ENCODE measurements around the gene RGS10.

Gene RGS10

DNA sequence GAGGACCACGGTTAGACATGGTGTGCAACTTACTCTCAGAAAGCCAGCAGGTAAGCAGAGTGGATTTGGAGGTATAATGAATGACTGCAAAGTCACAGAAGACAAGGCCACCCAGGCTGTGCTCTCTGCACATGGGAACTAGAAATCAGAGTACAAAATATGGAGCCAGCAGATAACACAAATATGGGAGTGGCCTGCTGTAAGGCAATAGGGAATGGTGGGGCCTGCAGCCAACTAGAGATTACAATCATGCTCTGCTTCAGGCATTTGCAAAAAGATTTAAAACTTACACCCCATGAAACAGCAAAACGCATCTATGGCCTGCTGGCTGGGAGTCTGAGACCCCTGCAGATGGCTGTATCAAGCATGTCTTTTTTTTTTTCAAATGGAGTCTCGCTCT, 47.0 kb downstream of the RGS10 start:
- no peak for DNase-seq

- no peak for DNase-seq
Measured at GRCh38 chr10:119495021-119495505, 47.5 kb downstream of the RGS10 start.

- peak; percentile 16 for DNase-seq
Measured at GRCh38 chr10:119494236-119495020, 48.1 kb downstream of the RGS10 start.

GRCh38 chr10:119493155-119493554, 49.4 kb downstream of the RGS10 start:
- no peak for DNase-seq

GRCh38 chr10:119491966-119492757, 50.4 kb downstream of the RGS10 start:
- no peak for DNase-seq

DNA sequence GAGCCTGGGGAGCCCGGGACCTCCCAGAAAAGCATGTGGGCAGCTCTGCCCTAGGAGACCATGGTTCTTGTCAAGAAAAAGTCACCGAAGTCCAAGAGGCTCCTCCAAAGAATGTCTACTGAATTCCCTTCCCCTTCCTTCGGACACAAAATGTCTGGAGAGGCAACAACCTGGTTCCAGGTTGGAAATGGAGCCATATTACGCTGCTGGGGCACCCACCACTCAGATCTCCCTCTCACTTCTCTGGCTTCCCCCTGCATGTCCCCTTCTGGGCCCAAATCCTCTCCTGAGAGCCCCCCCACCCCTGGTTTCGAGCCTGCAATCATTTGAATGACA, 52.6 kb downstream of the RGS10 start:
- DNase-seq = no peak

DNA sequence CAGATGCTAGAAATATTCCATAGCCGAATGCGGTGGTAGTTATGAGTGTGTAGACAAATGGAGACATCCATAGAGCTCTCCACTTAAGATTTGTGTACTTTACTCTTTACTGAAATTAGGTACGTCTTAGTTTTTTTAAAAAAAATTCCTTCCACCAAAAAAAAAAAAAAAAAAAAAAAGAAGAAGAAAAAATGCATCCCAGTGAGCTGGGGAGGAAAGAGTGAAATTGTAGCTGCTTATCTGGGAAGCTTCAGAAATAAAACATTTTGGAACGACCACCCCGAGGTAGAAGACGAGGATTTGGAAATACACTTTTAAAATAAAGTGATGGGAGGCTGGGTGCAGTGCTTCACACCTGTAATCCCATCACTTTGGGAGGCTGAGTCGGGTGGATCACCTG, 53.8 kb downstream of the RGS10 start:
- no peak for DNase-seq

- no peak for DNase-seq
Measured at GRCh38 chr10:119483839-119484238, 58.7 kb downstream of the RGS10 start.

GRCh38 chr10:119483001-119483400, 59.5 kb downstream of the RGS10 start:
- DNase-seq = no peak

GRCh38 chr10:119481781-119482426, 60.6 kb downstream of the RGS10 start:
- DNase-seq = no peak

- peak; percentile 37 for DNase-seq
Measured at GRCh38 chr10:119480667-119481066, 61.9 kb downstream of the RGS10 start.

- DNase-seq = peak; percentile 60
Measured at GRCh38 chr10:119479532-119479931, 63.0 kb downstream of the RGS10 start.

DNA sequence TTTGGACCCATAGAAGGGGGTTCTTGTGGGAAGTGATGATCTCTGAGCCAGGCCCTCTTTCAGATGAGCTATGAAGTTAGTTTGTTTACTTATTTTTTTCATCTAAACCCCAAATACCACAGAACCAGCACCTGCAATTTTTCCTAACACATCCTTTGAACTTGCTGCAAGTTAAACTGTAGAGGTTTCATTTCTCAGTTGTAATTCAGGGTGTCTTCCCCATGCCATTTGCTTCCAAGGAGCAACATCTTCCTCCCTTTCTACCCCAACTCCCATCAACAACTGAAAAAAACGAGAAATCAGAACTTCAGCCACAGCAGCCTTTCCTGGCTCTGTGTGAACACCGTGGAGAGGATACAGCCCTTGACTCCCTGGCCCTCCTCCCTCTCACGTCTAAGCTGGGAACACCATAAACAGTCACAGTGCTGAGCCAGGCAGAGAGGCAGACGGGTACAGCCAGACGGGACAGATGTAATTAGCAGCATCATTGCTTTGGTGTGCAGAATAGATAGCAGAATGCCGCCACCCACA, 63.6 kb downstream of the RGS10 start:
- peak; percentile 14 for DNase-seq

DNA sequence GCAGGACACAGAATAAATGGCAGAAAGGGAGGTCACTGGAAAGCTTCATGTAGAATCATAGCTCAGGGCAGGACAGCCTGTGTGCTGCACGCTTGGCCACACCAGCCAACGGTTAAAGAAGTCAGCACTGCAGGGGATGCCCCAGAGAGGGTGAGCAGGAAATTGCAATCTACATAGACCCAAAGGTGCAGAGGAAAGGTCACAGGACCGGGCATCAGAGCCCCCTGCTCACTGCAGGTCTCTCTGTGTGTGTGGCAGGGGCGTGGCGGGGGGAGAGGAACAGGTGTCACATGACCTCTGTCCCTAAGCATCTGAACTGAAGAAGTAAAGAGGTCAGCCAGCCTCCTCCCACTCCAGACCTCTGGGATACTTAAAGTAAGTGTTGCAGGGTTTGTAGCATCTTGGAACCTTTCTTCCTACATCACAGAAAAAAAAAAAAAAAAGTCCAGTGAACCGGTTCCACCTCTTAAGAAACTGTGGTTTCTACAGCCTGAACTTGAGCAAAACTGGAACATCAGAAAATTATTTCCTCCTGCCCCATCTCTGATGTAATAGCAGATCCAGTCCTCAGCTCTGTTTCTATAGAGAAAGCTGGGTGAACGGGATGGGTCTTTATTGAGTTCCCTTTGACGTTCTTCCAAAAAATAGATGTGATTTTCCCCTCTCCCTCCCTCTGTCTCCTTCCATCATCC, 64.3 kb downstream of the RGS10 start:
- no peak for DNase-seq

DNA sequence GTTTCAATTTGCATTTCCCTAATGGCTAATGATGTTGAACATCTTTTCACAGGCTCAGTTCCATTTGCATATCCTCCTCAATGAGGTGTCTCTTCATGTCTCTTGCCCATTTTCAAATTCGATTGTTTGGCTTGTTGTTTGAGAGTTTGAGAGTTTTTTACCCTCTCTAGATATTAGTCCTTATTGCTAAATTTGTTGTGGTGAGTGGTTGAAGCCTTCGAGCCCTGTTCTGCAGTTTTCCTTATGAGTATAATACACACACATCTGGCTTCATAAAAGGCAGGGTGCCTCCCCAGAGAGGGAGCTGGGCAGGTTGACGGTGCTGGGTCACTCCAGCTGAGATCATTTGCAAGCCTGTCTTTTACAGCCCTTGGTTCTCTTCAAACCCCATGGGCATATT, 65.1 kb downstream of the RGS10 start:
- no peak for DNase-seq

- no peak for DNase-seq
Measured at GRCh38 chr10:119474606-119475005, 67.9 kb downstream of the RGS10 start.

DNA sequence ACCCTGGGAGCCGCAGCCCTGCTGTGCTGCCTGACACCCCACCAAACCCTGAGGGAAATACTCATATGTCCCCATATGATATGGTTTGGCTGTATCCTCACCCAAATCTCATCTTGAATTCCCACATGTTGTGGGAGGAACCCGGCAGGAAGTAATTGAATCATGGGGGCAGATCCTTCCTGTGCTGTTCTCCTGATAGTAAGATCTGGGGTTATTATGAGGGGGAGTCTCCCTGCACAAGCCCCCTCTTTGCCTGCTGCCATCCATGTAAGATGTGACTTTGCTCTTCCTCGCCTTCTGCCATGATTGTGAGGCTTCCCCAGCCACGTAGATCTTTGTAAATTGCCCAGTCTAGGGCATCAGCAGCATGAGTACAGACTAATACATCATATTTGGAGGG, 68.7 kb downstream of the RGS10 start:
- no peak for DNase-seq

GRCh38 chr10:119470920-119471702, 71.4 kb downstream of the RGS10 start:
- DNase-seq = no peak

- DNase-seq = no peak
Measured at GRCh38 chr10:119469846-119470245, 72.7 kb downstream of the RGS10 start.

GRCh38 chr10:119469325-119469707, 73.2 kb downstream of the RGS10 start:
- DNase-seq = no peak

DNA sequence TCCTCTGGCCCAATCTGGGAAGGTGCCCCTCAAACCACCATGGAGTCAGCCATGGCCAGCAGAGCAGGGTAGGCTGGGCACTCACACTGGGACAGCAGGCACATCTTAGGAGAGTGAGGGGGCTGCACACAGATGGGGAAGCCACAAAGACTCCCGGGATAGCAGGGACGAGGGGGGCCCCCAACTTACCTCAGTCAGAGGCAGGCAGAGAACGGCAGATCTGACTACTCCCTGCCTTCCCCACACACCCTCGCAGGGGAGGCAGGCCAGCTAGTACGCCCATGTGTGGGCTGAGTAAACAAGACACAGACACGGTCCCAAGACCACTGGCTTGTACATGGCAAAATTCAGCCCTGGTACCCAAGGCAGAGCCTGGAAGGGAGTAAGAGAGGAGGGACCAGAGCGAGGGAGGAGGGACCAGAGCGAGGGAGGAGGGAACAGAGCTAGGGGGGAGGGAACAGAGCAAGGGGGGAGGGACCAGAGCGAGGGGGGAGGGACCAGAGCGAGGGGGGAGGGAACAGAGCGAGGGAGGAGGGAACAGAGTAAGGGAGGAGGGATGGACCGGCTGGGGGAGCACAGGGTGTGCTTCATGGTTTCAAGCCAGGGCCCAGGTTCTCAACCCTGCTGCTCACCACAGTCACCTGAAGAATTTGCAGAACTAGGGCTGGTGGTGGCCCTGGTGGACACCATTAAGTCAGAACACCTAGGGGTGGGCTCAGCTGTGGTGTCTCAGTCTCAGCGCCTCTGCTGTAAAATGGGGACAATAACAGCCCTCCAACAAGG, 73.8 kb downstream of the RGS10 start:
- no peak for DNase-seq
